ENCODE results near the gene TRIM9. TPM values are rescaled to one million over a fixed set of nuclear protein-coding genes. Genes with fewer than 3 reads are reported as not detected.

Gene TRIM9
- total RNA-seq, 1 experiment from 2014 or later = 0.02 TPM

- DNase-seq (ENCODE audit: low spot score) = no peak
Observed at GRCh38 chr14:50935126-50936015, 159.5 kb downstream of the TRIM9 start.

GRCh38 chr14:50932592-50933495, 162.1 kb downstream of the TRIM9 start:
- DNase-seq (ENCODE audit: low spot score) = no peak

- no peak for DNase-seq (ENCODE audit: low spot score)
Observed at GRCh38 chr14:50932156-50932555, 162.7 kb downstream of the TRIM9 start.

GRCh38 chr14:50931559-50931958, 163.3 kb downstream of the TRIM9 start:
- no peak for DNase-seq (ENCODE audit: low spot score)

GRCh38 chr14:50929506-50929905, 165.4 kb downstream of the TRIM9 start:
- no peak for DNase-seq (ENCODE audit: low spot score)

- DNase-seq (ENCODE audit: low spot score) = no peak
Observed at GRCh38 chr14:50928002-50928635, 166.8 kb downstream of the TRIM9 start.

- no peak for DNase-seq (ENCODE audit: low spot score)
Observed at GRCh38 chr14:50926851-50927386, 168.0 kb downstream of the TRIM9 start.

Other genes starting within 250 kb of the TRIM9 start
- gene ABHD12B, start 223.1 kb downstream of the TRIM9 start, total RNA-seq (2014; rRNA removed; shearing (Covaris generic)) = not detected in 2 replicates
- 52.9 and 61.2 TPM in 2 replicates for gene PYGL, start 150.6 kb downstream of the TRIM9 start, total RNA-seq (2014; rRNA removed; shearing (Covaris generic))
- gene TMX1, start 145.1 kb upstream of the TRIM9 start, total RNA-seq (2014; rRNA removed; shearing (Covaris generic)) = 40.4 and 51.6 TPM in 2 replicates

Measured in A172 (cell line).